HUDEP-2 (cell line): Measurements from ENCODE around the gene P2RX4.
A peak's percentile ranks its signal among the peaks of the same experiment; 100 is the strongest.
"Not testable (repeated sequence)": the region's sequence is repeated elsewhere in the genome, so short reads cannot be mapped to it uniquely, and the experiment has no call there.

Source experiments
- DNase-seq, 76 experiments: peaks; one replicate each; lab custom pipeline; 2025; ENCODE audit not compliant: unreplicated experiment in 76 of 76; lab: John Stamatoyannopoulos, UW

P2RX4 gene

DNA sequence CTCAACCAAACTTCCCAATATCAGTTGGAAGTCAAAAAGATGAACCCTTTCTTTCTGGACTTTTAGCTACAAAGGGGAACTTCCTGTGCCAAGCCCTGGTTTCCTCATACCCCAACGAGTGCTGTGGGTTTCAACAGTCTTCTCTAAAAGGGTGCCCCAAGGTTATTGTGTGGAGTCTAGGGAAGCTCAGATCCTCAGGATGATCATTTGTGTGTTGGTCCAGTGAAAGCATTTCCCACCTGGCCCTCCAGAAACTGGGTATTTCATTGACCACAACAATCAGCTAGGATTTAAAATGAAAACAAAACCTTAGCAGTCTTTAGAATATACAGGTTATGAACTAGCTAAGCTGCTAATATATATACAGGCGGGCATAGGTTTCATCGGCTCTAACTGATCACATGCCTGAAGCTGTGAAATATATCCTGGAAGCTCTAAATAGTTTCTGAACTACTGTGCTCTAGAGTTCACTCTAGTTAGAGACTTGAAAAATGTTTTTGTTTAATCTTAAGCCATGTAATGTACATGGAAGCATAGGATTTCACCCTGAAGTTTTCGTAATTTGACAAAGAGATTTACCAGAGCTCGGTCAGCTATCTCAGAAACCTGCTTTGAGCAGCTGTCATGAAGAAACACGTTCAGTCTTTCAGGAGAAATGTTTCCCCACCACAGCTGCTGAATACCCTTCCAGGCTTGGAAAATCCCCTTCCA, 29.6 kb downstream of the P2RX4 start:
- no peak for DNase-seq

GRCh38 chr12:121240062-121240420, 30.1 kb downstream of the P2RX4 start:
- DNase-seq: no peak

- no peak for DNase-seq
These were observed 30.7 kb downstream of the P2RX4 start for GRCh38 chr12:121240484-121241101.

DNA sequence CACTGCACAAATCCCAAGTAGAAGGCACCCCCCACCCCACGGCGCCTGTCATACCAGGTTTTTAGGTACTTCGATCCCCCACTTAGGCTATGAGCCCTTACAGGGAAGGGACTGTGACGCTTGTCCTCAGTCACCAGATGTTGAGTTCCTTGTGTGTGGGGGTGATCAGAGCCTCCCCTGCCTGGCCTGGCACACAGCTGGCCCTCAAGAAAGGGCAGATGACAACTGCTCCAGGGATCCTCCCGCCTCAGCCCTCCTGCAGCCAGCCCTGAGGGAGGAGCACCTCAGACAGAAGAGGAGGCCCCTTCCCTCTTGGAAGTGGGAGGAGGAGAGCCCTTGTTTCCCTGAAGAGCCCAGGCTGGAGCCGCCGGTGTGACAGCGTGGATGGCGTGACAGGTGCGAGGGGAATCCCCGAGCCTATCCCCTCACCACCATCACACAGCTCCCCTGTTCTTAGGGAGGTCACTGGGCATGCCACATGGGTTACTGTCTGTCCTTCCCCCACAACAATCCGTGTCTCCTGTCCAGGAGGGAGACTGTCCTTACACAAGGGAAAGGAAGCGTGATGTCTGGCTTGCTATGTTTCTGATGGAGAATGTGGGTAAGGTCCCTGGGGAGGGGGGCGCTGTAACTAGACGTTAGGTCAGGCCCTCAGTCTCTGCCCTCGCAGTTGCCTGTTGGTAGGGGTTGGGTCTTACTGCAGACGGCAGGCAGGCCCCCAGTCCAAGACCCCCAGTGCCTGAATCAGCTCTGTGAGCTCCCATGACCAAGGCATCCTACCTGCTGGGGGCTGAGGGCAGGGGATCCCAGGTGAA, 31.4 kb downstream of the P2RX4 start:
- DNase-seq: no peak

DNA sequence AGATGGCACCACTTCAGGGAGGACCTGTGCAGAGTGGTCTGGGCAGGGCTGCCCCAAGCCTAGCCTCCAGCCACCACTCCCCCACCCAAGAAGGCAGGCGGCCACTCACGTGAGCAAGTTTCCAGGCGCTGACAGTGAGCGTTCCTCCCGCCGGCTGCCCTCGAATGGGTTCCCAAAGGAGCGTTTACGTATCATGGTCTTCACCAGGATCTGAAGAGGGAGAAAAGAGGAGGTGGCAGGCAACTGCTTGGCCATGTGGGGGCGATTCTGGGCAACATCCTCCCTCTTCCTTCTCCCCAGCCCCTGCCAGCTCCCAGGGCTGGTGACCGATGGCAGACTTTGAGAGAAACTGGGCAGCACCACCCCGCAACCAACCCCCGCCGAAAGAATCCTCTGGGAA, 35.1 kb downstream of the P2RX4 start:
- no peak for DNase-seq

DNA sequence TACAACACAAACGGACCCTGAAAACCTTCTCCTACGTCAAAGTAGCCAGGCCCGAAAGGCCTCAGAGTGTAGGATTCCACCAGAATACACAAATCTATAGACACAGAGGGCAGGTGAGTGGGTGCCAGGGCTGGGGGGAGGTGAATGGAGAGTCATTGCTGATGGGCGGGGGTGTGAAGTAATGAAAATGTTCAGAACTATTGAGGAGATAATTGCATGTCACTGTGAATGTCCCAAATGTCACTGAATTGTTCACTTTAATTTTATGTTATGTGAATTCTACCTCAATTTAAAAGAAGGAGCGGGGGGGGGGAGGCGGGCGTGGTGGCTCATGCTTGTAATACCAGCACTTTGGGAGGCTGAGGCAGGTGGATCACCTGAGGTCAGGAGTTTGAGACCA, 36.0 kb downstream of the P2RX4 start:
- no peak for DNase-seq

- peak in 27 of 76 experiments; percentile 5 to 52 (median 13) for DNase-seq
These were observed 37.1 kb downstream of the P2RX4 start for GRCh38 chr12:121246893-121247557.

DNA sequence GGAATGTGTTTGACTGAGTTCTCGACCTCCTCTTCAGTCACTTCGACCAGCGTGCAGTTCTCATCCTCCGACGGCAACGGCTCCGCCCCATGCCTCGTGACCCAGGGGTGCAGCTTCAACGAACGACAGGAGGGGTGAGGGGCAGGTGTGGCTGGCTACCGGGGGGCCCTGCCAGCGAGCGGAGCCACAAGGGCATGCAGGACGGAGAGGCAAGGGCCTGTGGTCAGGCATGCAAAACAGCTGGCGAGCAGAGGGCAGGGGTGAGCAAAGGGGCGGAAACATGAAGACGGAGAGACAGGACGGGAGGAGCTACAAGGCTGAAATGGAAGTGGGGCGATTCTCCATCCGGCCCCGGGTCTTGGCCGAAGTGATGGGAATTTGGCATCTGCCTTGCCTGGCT, 38.7 kb downstream of the P2RX4 start:
- DNase-seq: no peak

DNA sequence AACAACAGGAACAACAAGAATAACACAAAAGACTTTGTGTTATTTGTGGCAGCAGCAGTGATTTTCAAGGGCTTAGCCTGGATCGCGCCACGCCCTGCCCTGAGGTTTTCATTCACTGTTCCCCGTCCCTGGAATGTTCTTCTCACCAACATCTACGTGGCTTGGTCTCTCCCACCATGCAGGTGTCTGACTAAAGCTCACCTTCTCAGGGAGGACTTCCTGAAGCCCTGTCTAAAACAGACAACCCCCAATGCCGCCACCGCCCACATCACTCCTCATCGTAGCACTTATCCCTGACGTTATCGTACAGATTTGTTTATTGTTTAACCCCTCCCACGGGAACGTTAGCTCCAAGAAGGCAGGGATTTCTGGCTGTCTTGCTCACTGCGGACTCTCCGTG, 40.4 kb downstream of the P2RX4 start:
- no peak for DNase-seq

GRCh38 chr12:121251838-121252237, 41.9 kb downstream of the P2RX4 start:
- no peak for DNase-seq

- DNase-seq: no peak
These were observed 42.9 kb downstream of the P2RX4 start for GRCh38 chr12:121252712-121253345.

DNA sequence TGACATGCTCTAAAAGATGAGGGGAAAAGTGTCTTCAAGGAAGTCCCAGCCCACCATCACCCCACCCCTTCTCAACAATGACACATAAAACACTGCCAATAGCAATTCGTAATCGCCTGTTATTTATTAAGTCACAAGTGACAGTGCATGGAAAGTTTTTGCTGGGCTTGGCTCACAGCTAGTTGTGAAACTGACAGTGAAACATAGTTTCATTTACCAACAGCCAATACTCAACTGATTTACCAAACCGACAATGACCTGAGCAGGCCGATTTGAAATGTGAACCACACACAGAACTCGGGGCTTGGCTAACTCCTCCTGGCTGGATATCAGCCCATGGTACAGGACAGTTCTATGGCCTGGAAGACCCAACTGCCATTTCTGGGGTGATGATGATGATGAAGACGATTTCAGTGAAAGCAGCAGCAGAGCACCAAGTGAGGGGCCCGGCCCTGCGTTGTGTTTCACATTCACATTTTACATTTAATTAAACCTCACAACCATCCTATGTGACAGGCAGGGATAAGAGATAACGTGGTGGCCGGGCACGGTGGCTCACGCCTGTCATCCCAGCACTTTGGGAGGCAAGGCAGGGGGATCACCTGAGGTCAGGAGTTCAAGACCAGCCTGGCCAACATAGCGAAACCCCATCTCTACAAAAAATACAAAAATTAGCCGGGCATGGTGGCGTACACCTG, 43.9 kb downstream of the P2RX4 start:
- no peak for DNase-seq

DNA sequence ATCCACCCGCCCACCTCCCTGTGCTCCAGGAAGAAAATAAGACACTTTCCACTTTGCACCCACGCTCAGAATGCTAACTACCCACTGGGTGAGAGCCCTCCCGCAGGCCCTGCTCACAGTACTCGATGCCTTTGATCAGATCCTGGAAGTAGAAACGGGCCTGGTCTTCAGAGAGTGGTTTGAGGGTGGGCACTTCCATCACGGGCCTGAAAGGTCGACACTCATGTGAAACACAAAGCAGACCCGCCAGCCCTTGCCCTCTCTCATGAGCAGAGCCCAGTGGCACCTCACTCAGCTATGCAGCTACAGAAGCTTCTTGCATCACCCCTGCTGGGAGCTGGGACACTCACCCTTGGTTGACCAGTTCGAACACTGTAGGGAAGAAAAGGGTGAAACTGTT, 45.5 kb downstream of the P2RX4 start:
- no peak for DNase-seq

- not testable (repeated sequence) for DNase-seq
These were observed 47.9 kb downstream of the P2RX4 start for GRCh38 chr12:121257704-121258449.

DNA sequence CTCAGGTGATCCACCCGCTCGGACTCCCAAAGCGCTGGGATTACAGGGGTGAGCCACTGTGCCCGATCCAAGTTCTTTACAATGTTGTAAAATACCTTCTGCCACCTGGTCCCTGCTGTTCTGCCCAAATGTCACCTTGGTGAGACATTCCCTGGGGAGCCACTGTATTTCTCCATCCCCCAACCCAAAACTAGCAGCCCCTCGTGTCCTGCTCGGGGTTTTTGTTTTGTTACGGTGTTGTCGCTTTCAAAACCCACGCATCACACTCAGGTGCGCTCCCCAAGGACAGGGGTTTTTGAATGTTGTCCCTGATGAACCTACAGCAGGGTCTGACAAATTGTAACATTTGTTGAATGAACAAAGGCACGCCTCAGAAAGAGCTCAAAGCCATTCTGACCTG, 49.1 kb downstream of the P2RX4 start:
- DNase-seq: no peak

- DNase-seq: no peak
These were observed 50.2 kb downstream of the P2RX4 start for GRCh38 chr12:121260091-121260490.

DNA sequence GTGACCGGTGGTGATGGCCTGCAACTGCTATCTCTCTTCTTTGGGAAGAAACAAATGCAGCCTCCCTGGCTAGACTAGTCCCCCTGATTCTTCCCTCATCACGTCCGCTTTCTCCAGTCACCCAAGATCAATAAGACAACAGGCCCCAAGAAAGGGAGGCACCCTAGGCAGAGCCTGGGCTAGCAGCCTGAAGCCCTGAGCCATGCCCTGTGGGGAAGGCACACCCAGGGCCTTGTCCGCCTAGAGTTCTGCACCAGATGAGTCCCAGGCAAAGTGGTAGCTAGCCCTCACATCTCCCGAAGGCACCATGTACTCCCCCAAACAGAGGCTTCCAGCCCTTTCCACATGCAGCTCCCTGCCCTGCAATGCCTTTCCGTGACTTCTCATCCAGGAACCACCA, 51.5 kb downstream of the P2RX4 start:
- no peak for DNase-seq

DNA sequence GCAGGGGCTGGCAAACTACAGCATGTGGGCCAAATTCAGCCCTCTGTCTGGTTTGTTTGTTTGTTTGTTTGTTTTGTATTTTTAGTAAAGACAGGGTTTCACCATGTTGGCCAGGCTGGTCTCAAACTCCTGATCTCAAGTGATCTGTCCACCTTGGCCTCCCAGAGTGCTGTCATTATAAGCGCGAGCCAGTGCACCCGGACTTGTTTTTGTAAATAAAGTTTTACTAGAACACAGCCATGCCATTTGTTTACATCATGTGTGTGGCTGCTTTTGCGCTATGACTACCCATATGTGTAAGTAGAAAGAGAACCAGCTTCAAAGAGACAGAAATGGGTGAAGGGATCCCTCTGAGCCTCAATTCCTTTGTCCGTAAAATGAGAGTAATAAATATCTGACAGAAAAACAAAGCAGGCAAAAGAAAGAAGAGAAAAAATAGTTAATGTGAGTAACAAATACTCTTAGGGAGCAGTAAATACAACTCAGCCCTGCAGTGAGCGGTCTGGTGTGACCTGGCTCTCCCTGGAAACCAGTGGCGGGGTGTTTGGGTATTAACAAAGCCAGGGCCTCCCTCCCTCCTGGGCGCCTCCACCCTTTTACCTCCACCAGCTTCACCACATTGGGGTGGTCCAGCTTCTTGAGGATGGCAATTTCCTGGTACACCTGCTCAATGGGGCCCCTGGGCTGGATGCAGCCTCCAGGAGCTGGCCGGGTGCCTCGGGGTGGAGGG, 53.4 kb downstream of the P2RX4 start:
- no peak for DNase-seq

GRCh38 chr12:121264135-121264534, 54.2 kb downstream of the P2RX4 start:
- DNase-seq: no peak
